BJ (cell line): Measurements from ENCODE around the gene FRAS1. TPM values are rescaled to one million over a fixed set of nuclear protein-coding genes. Genes with fewer than 3 reads are reported as not detected.
A peak's percentile ranks its signal among the peaks of the same experiment; 100 is the strongest.

Source experiments
- CTCF ChIA-PET: fragments of 350-600 bp; formaldehyde crosslinking; extraction: SDS; loops from one replicate; lab custom pipeline; 2021; ENCODE audit warnings: antibody characterized with exemption, inconsistent platforms; lab: Yijun Ruan, JAX
- POLR2A ChIA-PET: fragments of 300-600 bp; sonication (Branson Sonifier 250); formaldehyde crosslinking; extraction: SDS; loops from one replicate; lab custom pipeline; 2021; ENCODE audit warnings: antibody characterized with exemption; lab: Charles Lee
- DNase-seq: peaks from one replicate; pipeline ENCODE4 v3.0.0-alpha.2; 2011; ENCODE audit warnings: low read depth
- H3K27me3 ChIP-seq: 2 replicates; pipeline ENCODE4 v1.6.0; 2011; ENCODE audit warnings: low read length; ENCODE audit not compliant: control insufficient read depth, insufficient read depth
- H3K36me3 ChIP-seq: 2 replicates; pipeline ENCODE4 v1.5.1; 2011; ENCODE audit warnings: low read length; ENCODE audit not compliant: control insufficient read depth, insufficient read depth
- H3K4me3 ChIP-seq: 2 replicates; pipeline ENCODE4 v1.5.1; 2011; ENCODE audit warnings: low read depth, mild to moderate bottlenecking, control low read depth, low read length
- polyA plus RNA-seq: library from polyadenylated mRNA; depleted of rRNA; stranded (reverse); fragments of >200 nt; gene quantifications from 2 replicates; pipeline ENCODE4 v1.2.3, GENCODE V29; 2011
- TF ChIP-seq, protein P1 (sequence below): IDR thresholded peaks from 2 replicates; pipeline ENCODE4 v1.5.1; 2011; ENCODE audit warnings: low read depth, mild to moderate bottlenecking, control low read depth, inconsistent platforms, low read length, moderate library complexity; ENCODE audit not compliant: insufficient read depth

The FRAS1 gene
- polyA plus RNA-seq, 1 experiment, result 4.4 TPM

GRCh38 chr4:78525559-78525958 is 468.4 kb downstream of the FRAS1 start:
- Histone ChIP-seq H3K27me3 (no peaks in the 10 kb centered on the region), H3K36me3 (no peaks in the 10 kb centered on the region), H3K4me3 (no peak overlapping the region)
- POLR2A ChIA-PET, result no interaction called here
- no peak for DNase-seq
- CTCF ChIA-PET, result no interaction called here
- TF ChIP-seq, protein P1, sequence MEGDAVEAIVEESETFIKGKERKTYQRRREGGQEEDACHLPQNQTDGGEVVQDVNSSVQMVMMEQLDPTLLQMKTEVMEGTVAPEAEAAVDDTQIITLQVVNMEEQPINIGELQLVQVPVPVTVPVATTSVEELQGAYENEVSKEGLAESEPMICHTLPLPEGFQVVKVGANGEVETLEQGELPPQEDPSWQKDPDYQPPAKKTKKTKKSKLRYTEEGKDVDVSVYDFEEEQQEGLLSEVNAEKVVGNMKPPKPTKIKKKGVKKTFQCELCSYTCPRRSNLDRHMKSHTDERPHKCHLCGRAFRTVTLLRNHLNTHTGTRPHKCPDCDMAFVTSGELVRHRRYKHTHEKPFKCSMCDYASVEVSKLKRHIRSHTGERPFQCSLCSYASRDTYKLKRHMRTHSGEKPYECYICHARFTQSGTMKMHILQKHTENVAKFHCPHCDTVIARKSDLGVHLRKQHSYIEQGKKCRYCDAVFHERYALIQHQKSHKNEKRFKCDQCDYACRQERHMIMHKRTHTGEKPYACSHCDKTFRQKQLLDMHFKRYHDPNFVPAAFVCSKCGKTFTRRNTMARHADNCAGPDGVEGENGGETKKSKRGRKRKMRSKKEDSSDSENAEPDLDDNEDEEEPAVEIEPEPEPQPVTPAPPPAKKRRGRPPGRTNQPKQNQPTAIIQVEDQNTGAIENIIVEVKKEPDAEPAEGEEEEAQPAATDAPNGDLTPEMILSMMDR, result no peak

DNA sequence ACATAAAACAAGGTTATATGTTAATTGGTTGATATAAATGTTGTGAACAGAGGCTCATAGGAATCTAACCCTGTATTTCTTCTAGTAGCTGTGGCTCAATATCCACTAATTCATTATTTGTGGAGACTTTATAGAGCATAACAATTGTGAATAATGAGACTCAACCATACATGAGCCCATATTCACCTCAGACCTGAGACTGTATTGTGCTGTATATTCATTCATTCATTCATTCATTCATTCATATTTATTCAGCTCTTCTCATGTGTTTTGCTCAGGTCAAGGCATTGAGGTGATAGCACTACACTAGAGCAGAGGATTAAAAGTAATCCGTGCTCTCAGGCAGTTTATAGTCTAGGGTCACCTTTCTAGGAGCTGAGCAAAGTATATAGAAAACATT is 470.0 kb downstream of the FRAS1 start:
- no peak for DNase-seq
- POLR2A ChIA-PET, result no interaction called here
- H3K36me3 ChIP-seq, result no peaks in the 10 kb centered on the region
- TF ChIP-seq, protein P1, result no peak
- no peaks in the 10 kb centered on the region for H3K27me3 ChIP-seq
- H3K4me3 ChIP-seq, result no peak overlapping the region
- CTCF ChIA-PET, result interaction anchor here (0.8 to 1.0 kb wide), 2 partner anchors 9 to 10 kb away, joined by 3 read pairs; no protein-coding TSS in a partner anchor

DNA sequence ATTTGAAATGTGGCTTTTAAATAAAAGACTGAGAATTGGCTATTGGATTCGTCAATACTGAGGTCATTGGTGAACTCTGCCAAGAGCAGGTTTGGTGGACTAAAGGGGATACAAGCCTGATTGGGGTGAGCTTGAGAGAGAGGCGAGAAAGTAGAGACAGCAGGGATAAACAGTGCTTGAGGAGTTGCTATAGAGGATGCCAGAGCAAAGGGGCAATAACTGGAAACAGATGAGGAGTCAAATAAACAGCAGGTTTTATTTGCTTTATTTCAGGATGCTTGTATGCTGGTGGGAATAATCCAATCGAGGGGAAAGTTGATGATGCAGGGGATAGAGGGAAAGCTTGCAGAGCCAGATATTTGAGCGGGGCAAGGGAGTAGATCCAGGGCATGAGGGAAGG is 470.4 kb downstream of the FRAS1 start:
- CTCF ChIA-PET, result interaction anchor here (0.8 to 1.0 kb wide), 2 partner anchors 9 to 11 kb away, joined by 3 read pairs; no protein-coding TSS in a partner anchor
- Histone ChIP-seq H3K27me3 (no peaks in the 10 kb centered on the region), H3K4me3 (no peak overlapping the region), H3K36me3 (no peaks in the 10 kb centered on the region)
- POLR2A ChIA-PET, result no interaction called here
- DNase-seq, result no peak
- TF ChIP-seq, protein P1, result no peak

DNA sequence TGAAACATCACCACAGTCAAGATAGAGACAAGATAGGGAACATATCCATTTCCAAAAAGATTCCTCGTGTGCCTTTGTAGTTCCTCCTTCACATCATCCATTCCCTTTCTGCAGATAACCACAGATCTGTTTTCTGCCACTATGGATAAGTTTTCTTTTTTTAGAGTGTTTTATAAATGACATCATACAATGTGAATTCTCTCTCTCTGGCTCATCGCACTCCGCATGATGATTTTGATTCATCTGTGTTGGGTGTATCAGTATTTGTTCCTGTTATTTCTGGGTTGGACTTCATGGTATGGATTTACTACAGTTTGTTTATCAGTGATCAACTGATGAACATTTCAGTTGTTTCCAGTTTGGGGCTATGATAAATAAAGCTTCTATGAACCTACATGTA is 471.2 kb downstream of the FRAS1 start:
- DNase-seq, result no peak
- ChIA-PET POLR2A (no interaction called here), CTCF (interaction anchor here (1.0 to 1.6 kb wide), 2 partner anchors 12 to 569 kb away, joined by 3 to 5 read pairs; no protein-coding TSS in a partner anchor)
- Histone ChIP-seq H3K36me3 (no peaks in the 10 kb centered on the region), H3K27me3 (no peaks in the 10 kb centered on the region), H3K4me3 (no peak overlapping the region)
- TF ChIP-seq, protein P1, result no peak

DNA sequence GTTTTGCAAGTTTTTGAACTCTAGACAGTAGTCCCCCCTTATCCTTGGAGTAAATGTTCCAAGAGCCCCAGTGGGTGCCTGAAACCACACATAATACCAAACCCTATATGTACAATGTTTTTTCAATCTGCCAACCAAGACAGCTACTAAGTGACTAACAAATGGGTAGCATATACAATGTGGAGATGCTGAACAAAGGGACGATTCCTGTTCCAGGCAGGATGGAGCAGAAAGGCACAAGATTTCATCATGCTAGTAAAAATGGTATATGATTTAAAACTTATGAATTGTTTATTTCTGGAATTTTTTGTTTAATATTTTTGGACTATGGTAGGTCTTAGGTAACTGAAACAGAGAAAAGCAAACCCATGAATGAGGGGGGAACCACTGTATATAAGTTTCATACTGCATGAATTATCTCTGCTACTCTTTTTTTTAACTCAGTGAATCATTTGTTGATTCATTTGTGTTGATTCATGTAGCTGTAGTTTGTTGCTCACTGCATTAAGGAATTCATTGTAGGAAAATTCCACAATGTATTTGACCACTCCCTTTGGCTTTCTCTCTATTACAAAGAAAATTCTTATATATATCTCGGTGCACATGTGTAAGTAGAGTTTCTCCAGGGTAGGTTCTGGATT is 472.6 kb downstream of the FRAS1 start:
- CTCF ChIA-PET, result interaction anchor here (1.4 to 1.6 kb wide), 2 partner anchors 12 to 570 kb away, joined by 3 to 5 read pairs; no protein-coding TSS in a partner anchor
- peak; percentile 26 for DNase-seq

More for the DNA sequence above, 472.6 kb downstream of the FRAS1 start:
- Histone ChIP-seq H3K4me3 (no peak overlapping the region), H3K27me3 (no peaks in the 10 kb centered on the region), H3K36me3 (no peaks in the 10 kb centered on the region)
- POLR2A ChIA-PET, result no interaction called here
- TF ChIP-seq, protein P1, result no peak
